Measurements from ENCODE around the gene MYCBPAP.

MYCBPAP gene

GRCh38 chr17:50539762-50540559, 31.7 kb downstream of the MYCBPAP start:
- no peak for DNase-seq (ENCODE audit: low read depth)

GRCh38 chr17:50540560-50541401, 32.5 kb downstream of the MYCBPAP start:
- DNase-seq (ENCODE audit: low read depth): no peak

GRCh38 chr17:50541402-50541715, 33.1 kb downstream of the MYCBPAP start:
- no peak for DNase-seq (ENCODE audit: low read depth)

- DNase-seq (ENCODE audit: low read depth): peak; percentile 74
Measured at GRCh38 chr17:50541716-50542688, 33.8 kb downstream of the MYCBPAP start.

GRCh38 chr17:50542795-50543774, 34.8 kb downstream of the MYCBPAP start:
- no peak for DNase-seq (ENCODE audit: low read depth)

- no peak for DNase-seq (ENCODE audit: low read depth)
Measured at GRCh38 chr17:50544516-50544915, 36.3 kb downstream of the MYCBPAP start.

GRCh38 chr17:50545311-50545710, 37.1 kb downstream of the MYCBPAP start:
- DNase-seq (ENCODE audit: low read depth): no peak

- DNase-seq (ENCODE audit: low read depth): no peak
Measured at GRCh38 chr17:50546701-50547034, 38.4 kb downstream of the MYCBPAP start.

- DNase-seq (ENCODE audit: low read depth): peak; percentile 68
Measured at GRCh38 chr17:50547035-50547735, 38.9 kb downstream of the MYCBPAP start, which contains the start of gene SPATA20. SPATA20 (plus strand) TSS chr17:50547174; CDS start chr17:50547209, 35 bp downstream.

- DNase-seq (ENCODE audit: low read depth): no peak
Measured at GRCh38 chr17:50547736-50548083, 39.5 kb downstream of the MYCBPAP start.

GRCh38 chr17:50548831-50549230, 40.6 kb downstream of the MYCBPAP start:
- no peak for DNase-seq (ENCODE audit: low read depth)

- no peak for DNase-seq (ENCODE audit: low read depth)
Measured at GRCh38 chr17:50549256-50549941, 41.2 kb downstream of the MYCBPAP start.

GRCh38 chr17:50549969-50550368, 41.7 kb downstream of the MYCBPAP start:
- no peak for DNase-seq (ENCODE audit: low read depth)

- no peak for DNase-seq (ENCODE audit: low read depth)
Measured at GRCh38 chr17:50550661-50551432, 42.6 kb downstream of the MYCBPAP start.

- no peak for DNase-seq (ENCODE audit: low read depth)
Measured at GRCh38 chr17:50551433-50551815, 43.2 kb downstream of the MYCBPAP start.

GRCh38 chr17:50551884-50552283, 43.6 kb downstream of the MYCBPAP start:
- no peak for DNase-seq (ENCODE audit: low read depth)

- no peak for DNase-seq (ENCODE audit: low read depth)
Measured at GRCh38 chr17:50554201-50554600, 46.0 kb downstream of the MYCBPAP start.

GRCh38 chr17:50556803-50557202, 48.6 kb downstream of the MYCBPAP start:
- no peak for DNase-seq (ENCODE audit: low read depth)

- DNase-seq (ENCODE audit: low read depth): no peak
Measured at GRCh38 chr17:50557630-50558029, 49.4 kb downstream of the MYCBPAP start.

Data from activated gamma-delta T cell treated with anti-CD3 and anti-CD28 coated beads, Interleukin-2, amount 50 U/mL, for 16 hours (primary cell).